Renal cortical epithelial cell (primary cell): ENCODE measurements around the gene ASAH2. TPM values are rescaled to one million over a fixed set of nuclear protein-coding genes. Genes with fewer than 3 reads are reported as not detected.
"Not testable (repeated sequence)": the region's sequence is repeated elsewhere in the genome, so short reads cannot be mapped to it uniquely, and the experiment has no call there.

Experiments
- DNase-seq: peaks from one replicate; pipeline ENCODE4 v3.0.0-alpha.2; 2011; ENCODE audit warnings: low read depth
- total RNA-seq: library from RNA; depleted of rRNA; stranded (reverse); fragments of >200 nt; gene quantifications from 2 replicates; pipeline ENCODE4 v1.2.3, GENCODE V29; 2014

Gene ASAH2
- total RNA-seq = 0.17 and 1.2 TPM in 2 replicates

- no peak for DNase-seq
These were observed at the start of gene ASAH2 for GRCh38 chr10:50251394-50251793. TSS of gene ASAH2 (minus strand) at chr10:50251516. CDS start at chr10:50248610, 2,906 bp downstream.

GRCh38 chr10:50299948-50300669 lies 48.8 kb upstream of the ASAH2 start:
- DNase-seq = no peak

DNA sequence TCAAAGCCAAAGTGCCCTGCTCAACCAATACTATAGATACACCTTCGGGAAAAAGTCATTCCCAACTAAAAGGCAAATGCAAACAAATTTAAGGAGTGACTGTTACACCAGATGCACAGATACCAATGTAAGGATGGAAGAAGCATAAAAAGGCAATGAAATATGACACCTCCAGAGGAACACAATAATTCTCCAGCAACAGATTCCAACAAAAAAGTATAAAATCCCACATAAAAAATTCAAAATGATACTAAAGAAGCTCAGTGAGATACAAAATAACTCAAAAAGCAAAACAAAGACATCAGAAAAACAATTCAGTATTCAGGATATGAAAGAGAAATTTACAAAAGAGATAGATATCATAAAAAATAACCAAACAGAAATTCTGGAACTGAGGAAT lies 44.1 kb upstream of the ASAH2 start:
- no peak for DNase-seq

DNA sequence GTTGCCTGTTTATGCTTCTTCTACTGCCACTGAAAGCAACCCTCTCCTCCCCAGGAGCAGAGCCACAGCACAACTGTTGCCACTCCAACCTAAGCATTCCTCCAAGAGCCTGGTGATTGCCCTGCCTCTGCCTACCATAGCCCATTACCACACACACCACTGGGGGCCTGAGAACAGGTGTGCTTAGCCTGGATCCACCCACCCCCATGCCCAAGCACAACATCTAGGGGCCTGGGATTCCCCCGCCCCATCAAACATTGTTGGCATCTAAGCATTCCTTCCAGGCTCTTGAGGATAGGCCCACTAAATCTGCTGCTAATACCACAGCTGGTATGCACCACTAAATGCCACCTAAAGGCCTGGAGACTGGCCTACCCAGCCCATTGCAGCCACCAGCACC lies 43.3 kb upstream of the ASAH2 start:
- no peak for DNase-seq

DNA sequence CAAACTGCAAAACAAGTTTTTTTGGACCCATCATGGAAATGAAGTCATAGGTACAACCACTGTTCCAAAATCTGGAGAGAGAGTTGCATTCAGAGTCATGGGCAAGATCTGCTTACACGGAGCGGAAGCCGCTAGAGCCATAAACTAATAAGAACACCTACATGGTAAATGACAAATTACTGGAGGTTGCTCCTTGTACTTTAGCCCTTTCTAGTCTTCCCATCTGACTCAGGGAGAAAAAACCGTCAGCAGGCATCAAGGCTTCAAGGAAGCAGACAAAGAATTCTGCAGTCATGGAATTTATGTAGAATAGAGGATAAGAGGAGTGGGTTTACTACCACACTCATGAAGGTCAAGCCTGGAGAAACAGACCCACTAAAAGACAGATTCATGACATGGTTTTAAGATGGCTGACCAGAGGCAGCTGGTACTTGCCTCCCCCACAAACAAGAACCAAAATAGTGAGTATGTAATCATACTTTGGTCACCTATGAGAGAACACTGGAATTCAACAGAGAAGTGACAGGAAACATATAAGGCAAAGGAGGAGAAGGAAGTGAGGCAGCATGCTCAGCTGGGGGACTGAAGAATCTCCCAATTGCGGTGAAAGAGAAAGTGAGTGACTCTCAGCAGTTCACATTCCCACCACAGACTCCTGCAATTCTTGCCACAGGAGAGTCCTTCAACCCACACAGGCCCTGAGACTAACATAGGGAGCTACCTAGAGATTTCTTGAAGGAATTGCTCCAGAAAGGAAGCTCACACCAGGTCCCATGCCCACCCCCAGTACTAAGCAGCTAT lies 42.4 kb upstream of the ASAH2 start:
- DNase-seq = no peak

DNA sequence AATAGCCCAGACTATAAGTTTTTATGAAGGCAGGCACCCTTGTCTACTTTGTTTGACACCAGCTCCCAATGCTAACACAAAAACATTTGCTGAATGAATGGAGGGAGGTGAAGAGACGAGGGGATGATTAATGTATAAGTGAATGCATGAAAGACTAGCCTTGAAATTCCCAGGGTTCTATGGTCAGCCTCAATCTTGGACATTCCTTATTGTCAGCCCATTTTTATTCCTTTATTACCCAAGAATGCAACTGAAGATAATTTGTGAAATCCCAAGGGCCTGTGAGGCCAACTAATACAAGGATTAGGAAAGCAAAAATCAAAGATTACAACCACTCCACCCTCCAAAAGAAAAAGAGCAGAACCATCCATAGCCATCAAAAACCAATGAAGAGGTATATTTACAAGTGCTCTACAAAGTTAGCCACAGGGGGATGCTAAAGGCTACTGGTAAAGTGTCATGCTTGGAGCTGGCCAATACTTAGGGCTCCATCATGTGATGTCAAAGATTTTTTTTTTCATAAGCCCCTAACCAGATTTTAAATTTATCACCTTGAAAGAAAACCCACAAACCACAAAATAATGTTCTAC lies 40.0 kb upstream of the ASAH2 start:
- peak; percentile 26 for DNase-seq

GRCh38 chr10:50289196-50289595 lies 37.9 kb upstream of the ASAH2 start:
- no peak for DNase-seq

GRCh38 chr10:50286996-50287803 lies 35.9 kb upstream of the ASAH2 start:
- DNase-seq = no peak

- no peak for DNase-seq
These were observed 35.2 kb upstream of the ASAH2 start for GRCh38 chr10:50286517-50286916.

DNA sequence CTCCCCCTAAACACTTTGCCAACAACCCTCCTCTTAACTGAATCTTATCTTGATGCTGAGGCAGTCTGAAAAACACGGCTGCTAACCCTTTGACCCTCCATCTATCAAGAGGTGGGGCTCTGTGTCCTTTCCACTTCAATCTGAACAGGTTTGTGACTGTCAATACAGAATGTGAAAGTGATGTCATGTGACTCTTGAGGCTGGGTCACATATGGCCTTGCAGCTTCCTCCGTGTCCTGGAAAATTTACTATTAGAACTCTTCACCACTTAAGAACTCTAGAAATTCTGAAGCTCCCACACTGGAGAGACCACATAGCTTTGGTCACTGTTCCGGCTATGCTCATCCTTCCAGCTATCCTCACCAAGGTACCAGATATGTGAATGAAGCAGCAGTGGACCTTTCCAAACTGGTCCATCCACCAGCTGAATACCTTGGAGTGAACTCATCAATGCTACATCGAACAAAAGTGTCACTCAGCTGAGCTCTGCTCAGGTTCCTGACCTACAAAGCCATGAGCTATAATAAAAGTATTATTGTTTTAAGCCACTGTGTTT lies 30.7 kb upstream of the ASAH2 start:
- no peak for DNase-seq

GRCh38 chr10:50281210-50281966 lies 30.1 kb upstream of the ASAH2 start:
- DNase-seq = no peak

DNA sequence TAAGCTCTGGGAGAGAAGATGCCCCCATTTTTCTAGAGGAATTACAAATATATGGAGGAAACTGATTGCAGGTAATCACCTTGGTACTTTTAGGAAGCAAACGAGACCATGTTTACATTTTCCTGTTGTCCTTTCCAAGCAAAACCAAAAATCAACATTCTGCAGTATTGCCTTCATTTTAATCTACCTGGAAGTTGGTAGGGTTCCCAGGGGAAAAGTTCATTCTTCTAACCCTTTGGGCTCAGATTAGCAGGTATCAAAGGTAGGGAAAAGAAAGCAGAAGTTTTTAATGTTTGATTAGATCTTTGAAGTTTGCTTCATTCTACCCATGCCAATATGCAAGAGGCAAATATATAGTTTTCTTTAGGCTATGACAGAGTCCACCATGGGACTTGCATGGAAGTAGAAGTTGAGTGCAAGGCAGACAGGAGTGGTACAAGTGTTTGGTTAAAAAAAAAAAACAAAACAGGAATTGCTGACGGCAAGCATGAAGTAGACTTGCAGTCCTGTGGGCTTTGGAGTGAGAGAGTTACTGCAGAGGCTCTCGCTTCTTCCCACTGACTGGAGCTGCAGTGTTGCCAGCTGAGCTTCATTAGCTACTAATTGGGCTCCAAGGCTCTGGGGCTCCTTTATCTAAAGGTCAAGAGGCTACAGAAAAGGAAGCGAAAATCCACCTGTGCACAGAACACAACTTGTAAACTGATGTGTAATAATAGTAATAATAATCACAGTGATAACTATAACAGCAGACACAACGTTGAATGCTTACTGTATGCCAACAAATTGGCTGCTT lies 28.9 kb upstream of the ASAH2 start:
- DNase-seq = no peak

GRCh38 chr10:50279489-50279888 lies 28.2 kb upstream of the ASAH2 start:
- peak; percentile 11 for DNase-seq

DNA sequence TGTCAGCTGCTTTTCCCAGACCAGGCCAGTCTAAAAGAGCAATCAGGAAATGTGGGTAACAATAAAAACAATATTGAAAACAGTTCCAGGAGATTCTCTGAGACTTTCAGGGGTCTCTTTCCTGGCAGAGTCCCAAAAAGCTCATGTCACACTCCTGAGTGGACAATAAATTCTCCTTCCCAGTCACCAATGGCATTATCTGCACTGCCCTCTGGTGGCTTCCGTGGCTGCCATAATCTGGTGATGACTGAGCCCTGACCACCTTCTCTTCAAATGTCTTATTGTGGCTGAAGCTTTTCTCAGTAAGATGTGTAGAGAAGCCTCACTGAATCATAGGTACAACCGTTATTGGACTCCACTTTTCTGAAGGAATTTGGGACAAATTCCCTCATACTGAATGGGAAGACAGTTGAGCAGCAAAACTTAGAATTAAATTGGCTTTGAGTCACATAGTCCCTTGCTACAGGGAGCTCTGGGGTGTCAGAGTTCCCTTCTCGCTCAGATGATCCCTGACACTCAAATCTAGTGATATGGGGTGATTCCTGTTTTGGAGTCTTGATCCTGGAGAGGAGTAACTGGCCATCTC lies 24.4 kb upstream of the ASAH2 start:
- DNase-seq = peak; percentile 12

DNA sequence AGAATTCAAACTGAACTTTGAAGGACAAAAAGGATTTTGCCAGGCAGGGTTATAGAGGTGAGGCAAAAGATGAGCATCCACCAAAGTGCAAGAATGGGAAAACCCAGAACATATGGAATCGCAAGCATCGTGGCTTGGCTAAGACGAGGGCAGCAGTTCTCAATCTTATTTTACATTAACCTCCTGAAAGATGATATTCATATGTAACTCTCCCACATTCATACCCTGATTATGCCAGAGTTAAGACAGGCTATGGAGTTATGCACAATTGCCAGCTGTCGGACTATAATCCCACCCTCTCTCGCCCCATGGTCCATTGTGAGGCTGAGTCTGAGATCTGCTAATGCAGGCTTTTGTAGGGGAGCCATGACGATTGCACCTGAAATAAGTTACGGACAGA lies 21.2 kb upstream of the ASAH2 start:
- no peak for DNase-seq

DNA sequence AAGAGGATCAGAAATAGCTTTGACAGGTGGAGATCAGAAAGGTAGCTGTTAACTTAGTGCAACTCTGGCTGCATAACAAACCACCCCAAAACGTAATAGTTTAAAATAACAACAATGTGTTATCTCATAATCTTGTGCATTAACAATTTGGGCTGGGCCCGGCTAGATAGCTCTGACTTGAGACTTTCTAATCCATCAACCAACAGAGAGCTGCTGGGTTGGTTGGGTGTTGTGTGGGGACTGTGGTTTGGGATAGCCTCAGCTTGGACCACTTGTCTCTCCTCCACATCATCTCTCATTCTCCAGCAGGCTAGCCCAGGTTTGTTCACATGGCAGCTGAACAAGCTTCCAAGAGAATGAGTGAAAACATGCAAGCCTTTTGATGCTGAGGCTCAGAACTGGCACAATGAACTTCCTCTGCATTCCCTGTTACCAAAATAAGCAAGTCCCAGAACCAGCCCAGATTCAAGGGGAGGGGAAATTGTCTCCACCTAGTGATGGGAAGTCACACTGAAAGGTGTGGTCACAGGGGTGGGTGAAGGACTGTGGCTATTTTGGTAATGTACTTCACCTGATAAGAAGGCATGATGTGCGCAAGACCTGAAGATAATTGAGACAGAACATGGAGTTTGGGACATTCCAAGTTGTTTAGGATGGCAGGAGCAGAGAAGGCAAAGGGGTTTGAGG lies 20.4 kb upstream of the ASAH2 start:
- DNase-seq = no peak

DNA sequence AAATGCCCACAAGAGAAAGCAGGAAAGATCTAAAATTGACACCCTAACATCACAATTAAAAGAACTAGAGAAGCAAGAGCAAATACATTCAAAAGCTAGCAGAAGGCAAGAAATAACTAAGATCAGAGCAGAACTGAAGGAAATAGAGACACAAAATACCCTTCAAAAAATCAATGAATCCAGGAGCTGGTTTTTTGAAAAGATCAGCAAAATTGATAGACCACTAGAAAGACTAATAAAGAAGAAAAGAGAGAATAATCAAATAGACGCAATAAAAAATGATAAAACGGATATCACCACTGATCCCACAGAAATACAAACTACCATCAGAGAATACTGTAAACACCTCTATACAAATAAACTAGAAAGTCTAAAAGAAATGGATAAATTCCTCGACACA lies 16.6 kb upstream of the ASAH2 start:
- DNase-seq = not testable (repeated sequence)

DNA sequence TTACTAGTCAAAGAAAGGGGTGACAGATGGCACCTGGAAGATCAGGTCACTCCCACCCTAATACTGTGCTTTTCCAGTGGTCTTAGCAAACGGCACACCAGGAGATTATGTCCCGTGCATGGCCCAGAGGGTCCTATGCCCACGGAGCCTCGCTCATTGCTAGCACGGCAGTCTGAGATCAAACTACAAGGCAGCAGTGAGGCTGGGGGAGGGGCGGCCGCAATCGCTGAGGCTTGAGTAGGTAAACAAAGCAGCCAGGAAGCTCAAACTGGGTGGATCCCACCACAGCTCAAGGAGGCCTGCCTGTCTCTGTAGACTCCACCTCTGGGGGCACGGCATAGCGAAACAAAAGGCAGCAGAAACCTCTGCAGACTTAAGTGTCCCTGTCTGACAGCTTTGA lies 11.3 kb upstream of the ASAH2 start:
- DNase-seq = not testable (repeated sequence)

- peak; percentile 4 for DNase-seq
These were observed 9.5 kb upstream of the ASAH2 start for GRCh38 chr10:50260791-50261281.
